ENCODE results near the gene CEP85L.
A peak's percentile ranks its signal among the peaks of the same experiment; 100 is the strongest.

CEP85L gene

DNA sequence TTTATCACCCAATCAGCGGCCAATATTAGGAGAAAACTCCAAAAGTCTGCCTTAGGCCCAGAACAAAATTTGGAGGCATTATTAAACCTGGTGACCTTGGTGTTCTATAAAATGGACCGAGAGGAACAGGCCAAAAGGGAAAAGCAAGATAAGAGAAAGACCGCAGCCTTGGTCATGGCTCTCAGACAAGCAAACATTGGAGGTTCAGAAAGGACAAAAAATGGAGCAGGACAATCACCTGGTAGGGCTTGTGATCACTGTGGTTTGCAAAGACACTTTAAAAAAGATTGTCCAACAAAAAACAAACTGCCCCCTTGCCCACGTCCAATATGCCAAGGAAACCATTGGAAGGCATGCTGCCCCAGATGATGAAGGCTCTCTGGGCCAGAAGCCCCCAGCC lies 31.2 kb downstream of the CEP85L start:
- no peak for DNase-seq (ENCODE audit: low spot score)

DNA sequence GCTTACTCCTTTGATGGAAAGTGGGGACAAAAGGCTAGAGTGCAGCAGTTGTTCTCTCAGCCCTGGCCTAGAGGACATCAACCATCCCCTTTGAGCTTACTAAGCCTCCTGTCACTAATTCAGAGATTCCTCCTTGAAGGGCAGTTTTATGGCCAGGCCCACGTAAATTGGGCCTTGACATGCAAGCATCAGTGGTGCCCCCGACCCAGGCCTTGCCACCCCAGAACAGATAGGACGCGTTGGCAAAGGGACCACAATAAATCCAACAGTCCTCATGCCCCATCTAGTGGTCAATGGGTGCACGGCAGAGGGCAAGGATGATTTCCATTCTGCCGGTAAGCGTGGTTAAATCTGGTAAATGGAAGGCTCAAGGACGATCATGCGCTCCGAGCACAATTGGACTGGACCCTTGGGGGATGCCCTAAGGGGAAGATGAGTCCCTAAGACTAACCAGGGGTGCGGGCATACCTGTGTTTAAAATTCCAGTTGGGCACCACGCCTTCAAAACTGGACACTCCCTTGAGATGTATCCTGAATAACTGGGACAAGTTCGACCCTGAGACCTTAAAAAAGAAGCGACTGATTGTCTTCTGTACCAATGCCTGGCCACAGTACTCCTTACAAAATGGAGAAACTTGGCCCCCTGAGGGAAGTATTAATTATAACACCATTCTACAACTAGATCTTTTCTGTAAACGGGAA lies 32.6 kb downstream of the CEP85L start:
- DNase-seq (ENCODE audit: low spot score), result peak; percentile 5

DNA sequence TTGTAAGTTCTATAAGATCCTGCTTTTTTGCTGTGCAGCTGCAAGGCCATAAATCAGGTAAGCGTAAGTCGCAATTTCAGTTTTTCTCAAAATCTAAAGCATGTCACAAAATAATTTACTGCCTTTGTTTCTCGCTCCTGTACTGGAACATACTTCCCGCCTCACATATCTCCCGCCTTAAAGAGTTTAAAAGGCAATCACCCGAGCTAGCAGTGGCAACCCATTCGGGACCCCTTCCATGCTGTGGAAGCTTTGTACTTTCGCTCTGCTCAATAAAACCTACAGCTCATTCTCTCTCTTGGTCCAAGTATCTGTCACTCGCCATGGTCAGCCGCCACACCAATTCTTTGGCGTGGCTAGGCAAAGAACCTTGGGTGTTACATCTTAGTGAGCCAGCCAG lies 34.0 kb downstream of the CEP85L start:
- DNase-seq (ENCODE audit: low spot score), result no peak

DNA sequence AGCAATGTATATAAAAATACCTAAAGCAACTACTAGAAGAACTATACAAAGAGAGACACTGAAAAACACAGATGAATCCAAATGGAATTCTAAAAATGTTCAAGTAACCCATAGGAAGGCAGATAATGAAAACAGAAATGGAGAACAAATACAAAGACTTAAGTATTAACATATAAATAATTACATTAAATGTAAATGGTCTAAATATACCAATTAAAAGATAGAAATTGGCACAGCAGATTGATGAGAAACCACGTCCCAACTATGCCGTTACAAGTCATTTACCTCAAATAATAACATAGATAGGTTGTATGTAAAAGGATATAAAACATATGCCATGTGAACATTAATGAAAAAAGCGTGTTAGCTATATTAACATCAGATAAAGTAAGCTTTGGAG lies 40.1 kb downstream of the CEP85L start:
- DNase-seq (ENCODE audit: low spot score), result no peak

DNA sequence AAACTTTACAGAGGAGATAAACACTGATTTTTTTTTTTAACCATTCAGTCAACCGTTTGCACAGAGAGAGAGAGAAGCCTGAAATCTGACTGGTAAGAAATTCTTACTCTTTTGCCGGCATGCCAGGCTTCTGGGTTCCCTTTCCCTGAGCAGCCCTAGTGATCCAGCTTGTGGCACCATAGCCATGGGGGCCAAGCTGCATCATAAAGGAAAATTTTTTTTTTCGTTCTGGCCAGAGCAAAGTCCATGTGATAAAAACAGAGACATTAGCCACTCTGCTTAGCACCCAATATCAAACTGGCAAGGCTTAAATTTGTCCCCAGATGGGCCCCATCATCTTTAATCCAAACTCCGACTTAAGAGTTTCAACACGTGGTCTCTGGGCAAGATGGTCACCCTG lies 44.5 kb downstream of the CEP85L start:
- no peak for DNase-seq (ENCODE audit: low spot score)

DNA sequence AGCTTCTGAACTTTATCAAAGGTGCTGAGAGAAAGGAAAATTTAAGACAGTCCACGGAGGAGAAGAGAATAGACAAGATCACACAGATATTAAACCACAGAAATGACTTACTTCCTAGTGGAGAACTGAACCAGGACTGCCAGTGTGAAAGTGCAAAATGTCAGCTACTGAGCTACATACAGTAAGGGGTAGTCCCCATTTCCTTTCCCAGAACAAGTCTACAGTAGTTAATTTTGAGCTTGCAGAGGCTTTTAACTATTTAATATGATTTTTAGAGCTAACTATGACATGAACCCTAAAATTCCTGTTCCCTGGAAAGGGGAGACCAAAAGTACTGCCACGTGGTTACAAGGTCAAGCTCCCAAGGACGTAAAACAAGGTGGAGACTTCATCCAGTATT lies 45.1 kb downstream of the CEP85L start:
- no peak for DNase-seq (ENCODE audit: low spot score)

DNA sequence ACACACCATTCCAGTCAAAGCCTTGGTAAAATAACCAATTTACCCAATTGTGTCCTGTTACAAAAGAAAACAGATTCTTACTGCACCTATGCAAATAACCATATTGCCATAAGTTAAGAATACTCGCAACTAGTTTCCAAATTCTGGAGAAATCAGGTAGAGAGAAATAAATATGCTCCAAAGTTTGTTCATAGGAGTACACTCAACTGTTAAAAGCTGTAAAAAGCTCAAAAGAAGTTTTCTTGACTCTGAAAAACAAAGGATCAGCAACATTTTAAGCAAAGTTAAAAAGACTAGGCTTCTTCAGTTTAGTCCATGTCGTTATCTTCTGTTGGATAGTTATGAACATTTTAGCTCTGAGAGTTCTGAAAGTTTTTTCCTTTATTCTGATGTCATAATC lies 48.0 kb downstream of the CEP85L start:
- no peak for DNase-seq (ENCODE audit: low spot score)

DNA sequence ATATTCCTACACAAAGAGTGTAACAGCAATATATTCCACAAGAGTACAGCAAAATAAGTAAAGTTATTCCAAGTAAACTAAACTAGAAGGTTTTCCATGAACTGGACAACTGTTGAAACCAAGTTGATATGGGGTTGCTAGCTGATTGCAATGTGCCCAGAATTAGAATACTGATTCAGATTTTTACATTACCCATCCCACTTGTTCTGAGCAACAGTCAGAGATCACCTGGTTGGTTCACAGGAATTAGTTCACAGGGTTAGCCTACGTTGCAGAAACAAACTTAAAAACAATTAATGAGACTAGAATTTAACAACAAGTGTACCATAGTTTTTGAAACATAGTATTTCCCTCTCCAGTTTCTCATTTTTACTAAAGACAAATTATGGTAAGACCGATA lies 49.1 kb downstream of the CEP85L start:
- no peak for DNase-seq (ENCODE audit: low spot score)

DNA sequence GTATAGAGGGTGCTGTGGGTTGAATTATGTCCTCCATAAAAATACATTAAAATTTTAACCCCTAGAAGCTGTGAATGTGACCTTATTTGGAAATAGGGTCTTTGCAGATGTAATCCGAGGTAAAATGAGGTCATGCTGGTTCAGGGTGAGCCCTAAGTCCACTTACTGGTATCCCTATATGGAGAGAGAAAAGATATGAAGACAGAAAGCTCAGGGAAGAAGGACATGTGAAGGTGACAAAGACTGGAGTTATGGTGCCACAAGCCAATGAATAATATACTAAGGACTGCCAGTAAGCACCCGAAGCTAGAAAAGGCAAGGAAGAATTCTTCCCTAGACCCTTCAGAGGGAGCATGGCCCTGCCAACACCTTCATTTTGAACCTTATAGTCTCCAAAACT lies 53.1 kb downstream of the CEP85L start:
- DNase-seq (ENCODE audit: low spot score), result no peak

DNA sequence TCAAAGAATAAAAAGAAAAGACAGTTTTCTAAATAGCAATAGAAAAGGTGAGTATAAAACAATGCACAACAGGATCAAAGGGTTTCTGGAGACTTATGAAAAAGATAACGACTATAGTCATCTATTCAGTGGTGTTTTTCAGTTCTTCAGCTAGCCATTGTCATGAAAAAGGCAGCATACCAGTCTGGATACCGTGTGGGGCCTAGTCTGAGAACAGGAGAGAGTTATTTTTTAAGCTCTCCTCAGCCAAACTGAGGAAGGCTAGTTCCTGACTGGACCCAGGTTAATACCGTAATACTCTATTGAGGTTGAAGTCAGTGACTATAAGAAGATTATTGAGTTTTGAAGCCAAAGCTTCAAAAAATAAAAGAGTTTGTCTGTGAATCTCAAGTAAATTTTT lies 53.8 kb downstream of the CEP85L start:
- DNase-seq (ENCODE audit: low spot score), result no peak

DNA sequence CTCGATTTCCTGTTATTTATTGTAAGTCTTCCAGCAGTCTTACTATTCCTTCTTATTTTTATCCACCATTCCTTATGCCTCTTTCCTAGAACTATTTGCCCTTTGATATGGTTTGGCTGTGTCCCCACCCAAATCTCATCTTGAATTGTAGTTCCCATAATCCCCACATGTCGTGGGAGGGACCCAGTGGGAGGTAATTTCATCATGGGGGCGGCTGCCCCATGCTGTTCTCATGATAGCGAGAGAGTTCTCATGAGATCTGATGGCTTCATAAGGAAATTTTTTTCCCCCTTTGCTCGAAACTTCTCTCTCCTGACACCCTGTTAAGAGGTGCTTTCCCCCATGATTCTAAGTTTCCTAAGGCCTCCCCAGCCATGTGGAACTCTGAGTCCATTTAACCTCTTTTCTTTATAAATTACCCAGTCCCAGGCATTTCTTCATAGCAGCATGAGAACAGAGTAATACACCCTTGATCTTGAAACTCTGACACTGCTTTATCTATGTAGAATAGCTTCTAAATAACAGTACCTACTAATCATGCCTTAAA lies 54.5 kb downstream of the CEP85L start:
- no peak for DNase-seq (ENCODE audit: low spot score)

DNA sequence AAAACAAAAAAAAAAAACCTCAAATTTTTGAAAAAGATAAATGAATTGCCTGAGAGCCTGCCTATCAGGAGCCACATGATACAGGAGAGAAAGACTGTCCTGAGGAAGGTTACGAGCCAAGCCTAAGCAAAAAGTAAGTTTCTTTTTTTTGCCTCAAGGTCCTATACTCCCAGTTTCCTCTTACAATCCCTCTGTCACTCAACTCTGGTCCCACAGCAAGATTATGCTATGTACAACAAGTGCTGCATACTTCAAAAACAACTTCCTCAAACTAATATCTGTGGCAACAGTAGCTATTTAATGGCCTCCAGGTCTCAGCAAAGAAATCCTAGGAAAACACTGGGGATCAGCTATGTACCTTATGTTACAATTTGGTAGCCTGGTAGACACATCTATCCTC lies 56.5 kb downstream of the CEP85L start:
- no peak for DNase-seq (ENCODE audit: low spot score)

DNA sequence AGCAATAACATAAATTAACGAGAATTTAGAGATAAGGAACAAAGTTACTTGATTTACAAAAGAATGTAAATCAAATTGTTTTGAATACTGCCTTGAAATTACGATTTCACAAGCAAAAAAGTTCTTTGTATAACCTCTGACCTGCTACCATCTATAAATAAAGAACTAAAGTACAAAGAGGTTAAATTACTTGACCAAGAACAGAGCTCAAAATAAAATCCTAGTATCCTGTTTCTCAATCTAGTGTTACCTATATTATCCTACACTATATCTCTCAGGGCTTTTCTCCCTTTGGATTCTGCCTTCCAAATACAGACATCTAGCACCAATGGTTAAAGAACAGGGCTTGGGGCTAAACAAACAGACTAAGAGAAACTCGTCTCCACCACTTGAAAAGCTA lies 59.5 kb downstream of the CEP85L start:
- no peak for DNase-seq (ENCODE audit: low spot score)

DNA sequence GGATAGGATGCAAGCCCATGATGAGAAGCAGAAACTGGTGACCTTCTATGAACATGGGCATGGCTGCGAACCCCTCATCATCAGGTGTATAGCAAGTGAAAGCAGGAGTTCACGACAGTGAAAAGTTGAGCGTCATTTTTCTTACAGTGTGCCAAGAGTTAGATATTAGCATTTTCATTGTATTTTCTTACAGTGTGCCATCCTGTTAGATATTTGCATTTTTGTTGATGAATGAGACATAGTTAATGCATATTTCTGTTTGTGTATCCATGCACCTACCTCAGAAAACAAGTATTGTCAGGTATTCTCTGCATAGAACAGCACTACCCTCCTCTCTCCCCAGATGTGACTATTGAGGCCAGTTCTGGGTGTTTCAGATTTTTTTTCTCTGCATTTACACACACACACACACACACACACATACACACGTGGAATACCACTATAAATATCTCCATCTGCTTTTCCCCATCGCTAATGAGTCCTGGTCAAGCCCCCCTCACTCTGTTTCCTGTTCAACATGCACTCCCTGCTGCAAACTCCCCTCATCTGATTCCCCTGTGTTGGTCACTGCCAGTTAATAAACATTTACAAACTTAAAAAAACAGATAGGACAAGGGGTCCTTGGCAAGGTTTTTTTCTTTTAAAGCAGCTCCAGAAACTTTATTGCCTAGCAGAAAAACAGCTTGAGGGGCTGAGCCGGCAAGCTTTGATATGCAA lies 61.6 kb downstream of the CEP85L start:
- no peak for DNase-seq (ENCODE audit: low spot score)

DNA sequence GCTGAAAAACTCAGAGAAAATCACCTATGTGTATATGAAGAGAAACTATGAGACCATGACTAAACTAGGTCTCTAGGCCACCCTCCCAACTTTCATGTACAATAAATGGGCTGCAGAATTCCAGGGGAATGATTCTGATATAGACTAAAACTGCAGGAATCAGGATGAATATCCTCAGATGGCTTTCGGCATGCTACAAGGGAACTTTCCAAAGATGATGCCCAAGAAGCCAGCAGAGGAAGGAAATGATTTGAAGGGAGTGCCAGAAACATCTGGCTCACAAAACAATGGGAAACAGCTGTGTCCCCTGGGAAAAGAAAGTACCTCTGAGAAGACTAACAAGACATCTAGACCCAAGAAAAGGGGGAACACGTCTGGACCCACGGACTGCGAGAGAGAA lies 62.2 kb downstream of the CEP85L start:
- no peak for DNase-seq (ENCODE audit: low spot score)

DNA sequence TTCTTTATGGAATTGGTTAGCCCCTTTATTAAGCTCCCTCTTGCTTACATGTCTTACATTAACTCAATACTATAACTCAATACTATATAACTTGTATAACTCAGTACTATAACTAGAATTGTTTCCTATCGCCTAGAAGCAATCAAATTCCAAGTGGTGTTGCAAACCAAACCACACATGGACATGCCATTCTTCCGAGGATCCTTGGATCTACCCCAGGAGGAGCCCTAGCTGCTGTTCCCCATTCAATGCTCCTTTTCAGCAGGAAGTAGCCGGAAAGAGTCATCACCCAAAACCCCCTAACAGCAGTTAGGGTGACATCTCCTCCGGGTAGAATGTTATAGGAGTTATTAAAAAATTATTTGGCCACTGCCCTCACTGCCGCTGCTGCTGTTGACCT lies 62.8 kb downstream of the CEP85L start:
- no peak for DNase-seq (ENCODE audit: low spot score)

DNA sequence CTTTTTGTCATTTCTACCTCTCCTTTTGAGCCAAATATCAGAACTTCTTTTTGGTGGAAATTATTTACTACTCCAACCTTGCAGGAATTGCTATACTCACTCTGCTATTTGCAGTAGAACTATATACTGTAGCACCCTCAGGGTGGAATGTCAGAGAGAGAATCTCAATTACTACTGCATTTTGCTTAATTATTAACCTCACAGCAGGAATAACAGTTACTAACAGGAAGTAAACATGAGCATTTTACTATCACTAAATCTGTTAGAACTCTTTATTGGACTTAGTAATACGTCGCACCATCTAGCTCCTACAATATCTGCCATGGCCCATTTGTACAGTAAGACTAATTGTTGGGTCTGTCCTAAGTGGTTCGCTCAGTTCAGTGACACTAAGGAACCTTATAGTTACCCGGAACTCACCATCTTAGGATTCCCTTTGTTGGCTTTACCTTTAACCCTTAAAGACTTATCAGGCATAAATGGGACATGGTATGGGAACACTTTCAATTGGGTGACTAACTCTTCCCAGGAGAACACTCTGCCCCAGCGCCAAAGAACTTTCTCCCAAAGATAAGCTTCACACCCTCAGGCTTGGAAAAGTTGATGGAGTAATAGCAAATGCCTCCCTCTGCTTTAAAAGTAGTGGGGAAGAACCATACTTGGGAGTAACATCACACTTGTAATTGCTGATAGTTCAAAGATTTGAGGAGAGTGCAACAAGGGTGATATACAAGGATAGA lies 64.5 kb downstream of the CEP85L start:
- DNase-seq (ENCODE audit: low spot score), result no peak

DNA sequence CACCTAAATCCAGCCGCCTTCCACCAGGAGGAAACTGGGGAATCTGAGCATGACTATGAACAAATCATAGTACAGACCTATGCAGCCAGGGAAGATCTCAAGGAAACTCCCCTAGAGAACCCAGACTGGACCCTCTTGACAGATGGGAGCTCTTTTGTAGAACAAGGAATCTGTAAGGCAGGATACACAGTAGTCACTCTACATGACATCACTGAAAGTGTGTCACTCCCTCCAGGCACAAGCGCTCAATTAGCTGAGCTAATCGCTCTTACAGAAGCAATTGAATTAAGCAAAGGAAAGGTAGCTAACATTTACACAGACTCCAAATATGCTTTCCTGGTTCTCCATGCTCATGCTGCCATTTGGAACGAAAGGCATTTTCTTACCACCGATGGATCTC lies 66.5 kb downstream of the CEP85L start:
- no peak for DNase-seq (ENCODE audit: low spot score)

DNA sequence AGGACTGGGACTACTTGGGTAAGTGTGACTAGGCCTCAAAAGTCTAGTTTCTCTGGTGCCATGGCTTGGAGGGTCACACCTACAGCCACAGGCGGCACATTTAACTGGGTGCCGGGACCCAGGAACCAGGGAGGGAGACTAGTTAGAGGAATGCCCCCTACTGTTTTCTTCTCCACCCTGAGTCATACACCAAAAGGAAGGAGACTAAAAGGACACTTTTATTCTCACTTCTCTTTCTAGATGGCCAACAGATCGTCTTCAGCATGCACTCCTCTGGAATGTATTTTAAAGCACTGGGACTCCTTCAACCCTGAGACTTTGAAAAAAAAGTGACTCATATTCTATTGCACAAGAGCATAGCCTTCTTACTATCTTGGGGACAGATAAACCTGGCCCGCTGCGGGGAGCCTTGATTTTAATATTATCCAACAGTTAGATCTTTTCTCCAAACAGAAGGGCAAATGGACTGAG lies 69.9 kb downstream of the CEP85L start:
- no peak for DNase-seq (ENCODE audit: low spot score)

DNA sequence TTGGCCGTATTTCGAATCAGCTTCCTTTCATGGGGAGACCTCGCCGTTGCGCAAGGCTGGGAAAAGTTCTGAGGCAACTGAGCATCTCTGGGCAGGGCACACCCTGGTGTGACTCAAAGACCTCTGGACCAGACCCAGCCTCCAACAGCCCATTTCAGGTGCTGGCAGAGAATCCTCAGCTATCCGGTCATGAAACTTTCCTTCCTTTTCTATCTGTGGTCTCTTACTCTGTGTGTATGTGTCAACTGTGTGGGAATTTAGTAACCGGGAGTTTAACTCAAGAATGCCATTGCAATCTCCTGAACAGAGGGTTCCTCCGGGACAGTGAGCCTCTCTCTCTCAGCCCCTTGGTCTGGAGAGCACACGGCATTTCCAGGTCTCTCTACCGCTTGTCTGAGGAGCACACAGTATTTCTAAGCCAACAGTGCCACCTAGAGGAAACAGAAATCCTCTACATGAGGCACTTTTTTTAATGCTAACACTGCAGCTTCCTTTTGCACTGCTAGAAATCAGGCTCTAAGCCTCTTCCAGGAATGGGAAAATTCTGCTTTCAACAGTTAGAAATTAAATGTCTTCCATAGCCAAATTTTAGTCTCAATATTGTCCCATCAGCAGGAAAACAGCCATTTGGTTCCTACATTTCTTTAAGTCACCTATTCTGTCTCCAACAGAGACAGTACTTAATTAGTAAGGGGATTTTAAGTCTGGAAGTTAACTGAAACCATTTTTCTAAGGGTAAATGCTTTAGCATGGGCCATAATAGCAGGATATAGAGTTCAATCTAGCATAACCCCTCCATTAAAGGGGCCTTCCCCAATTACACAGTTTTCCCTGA lies 70.6 kb downstream of the CEP85L start:
- peak; percentile 51 for DNase-seq (ENCODE audit: low spot score)

DNA sequence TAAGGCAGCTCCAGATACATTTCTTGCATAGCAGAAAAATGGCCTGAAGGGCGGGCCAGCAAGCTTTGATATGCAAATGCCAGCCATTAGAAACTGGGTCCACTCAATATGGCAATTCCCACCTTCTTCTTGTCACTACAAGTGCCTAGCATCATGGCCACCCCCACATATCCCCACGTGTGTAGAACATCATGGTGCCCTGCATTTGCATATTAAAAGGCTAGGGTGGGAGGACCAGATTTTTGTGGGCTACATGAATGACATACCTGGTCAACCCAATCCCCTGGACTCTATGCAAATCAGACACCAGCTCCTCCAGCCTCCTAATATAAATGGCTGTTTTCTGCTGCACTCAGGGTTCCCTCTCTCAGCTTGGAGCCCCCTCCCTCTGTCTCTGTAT lies 71.6 kb downstream of the CEP85L start:
- DNase-seq (ENCODE audit: low spot score), result no peak

DNA sequence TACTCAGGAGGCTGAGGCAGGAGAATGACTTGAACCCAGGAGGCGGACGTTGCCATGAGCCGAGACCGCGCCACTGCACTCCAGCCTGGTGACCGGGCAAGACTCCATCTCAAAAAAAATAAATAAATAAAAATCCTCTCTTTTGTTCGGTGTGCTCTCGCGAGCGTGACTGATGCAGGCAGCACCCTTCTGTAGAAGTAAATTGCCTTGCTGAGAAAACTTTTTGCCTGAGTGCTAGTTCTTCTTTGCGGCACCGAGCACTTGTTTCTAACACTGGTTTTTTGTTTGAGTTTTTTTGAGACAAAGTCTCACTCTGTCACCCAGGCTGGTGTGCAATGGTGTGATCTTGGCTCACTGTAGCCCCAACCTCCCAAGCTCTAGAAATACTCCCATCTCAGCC lies 72.8 kb downstream of the CEP85L start:
- no peak for DNase-seq (ENCODE audit: low spot score)

Measured in SW480 (cell line).